Neural crest cell (in vitro differentiated cells): ENCODE results near the gene GPR155. TPM values are rescaled to one million over a fixed set of nuclear protein-coding genes. Genes with fewer than 3 reads are reported as not detected.

Source experiments
- DNase-seq: peaks from one replicate; pipeline ENCODE4 v3.0.0; 2021; ENCODE audit warnings: low read depth, mixed read lengths, low spot score
- H3K27ac Mint-ChIP-seq: one replicate; pipeline ENCODE4 v1.8.0; 2021; ENCODE audit warnings: mild to moderate bottlenecking, mixed read lengths; ENCODE audit not compliant: unreplicated experiment
- H3K27me3 Mint-ChIP-seq: 2 replicates; pipeline ENCODE4 v1.8.0; 2021; ENCODE audit warnings: low read depth, mild to moderate bottlenecking, mixed read lengths
- H3K36me3 Mint-ChIP-seq: 2 replicates; pipeline ENCODE4 v1.8.0; 2021; ENCODE audit warnings: low read depth, mild to moderate bottlenecking, mixed read lengths
- H3K4me1 Mint-ChIP-seq: 2 replicates; pipeline ENCODE4 v1.8.0; 2021; ENCODE audit warnings: mixed read lengths
- H3K4me3 Mint-ChIP-seq: one replicate; pipeline ENCODE4 v1.8.0; 2021; ENCODE audit warnings: mild to moderate bottlenecking, mixed read lengths
- H3K9me3 Mint-ChIP-seq: 2 replicates; pipeline ENCODE4 v1.8.0; 2021; ENCODE audit warnings: mixed read lengths
- CTCF ChIP-seq: fragments of 200-600 bp; sonication (generic); conservative IDR thresholded peaks from 2 replicates; pipeline ENCODE4 v1.5.0; 2021; ENCODE audit warnings: antibody characterized with exemption, mild to moderate bottlenecking
- total RNA-seq: library from RNA; stranded (reverse); gene quantifications from 2 replicates; pipeline ENCODE4 v1.2.1, GENCODE V29; 2021

The GPR155 gene
- total RNA-seq, 1 donor from 2014 or later, result 1.7 TPM

- Mint-ChIP-seq H3K36me3 (no peaks in the 10 kb centered on the region), H3K4me1 (no peaks in the 10 kb centered on the region), H3K27me3 (no peaks in the 10 kb centered on the region), H3K4me3 (no peak overlapping the region), H3K9me3 (no peaks in the 10 kb centered on the region), H3K27ac (no peak overlapping the region)
- no peak for DNase-seq
- no peak for TF ChIP-seq CTCF
These were observed 42.1 kb downstream of the GPR155 start for GRCh38 chr2:174444761-174445160.

GRCh38 chr2:174442546-174443510, 44.0 kb downstream of the GPR155 start:
- Mint-ChIP-seq H3K9me3 (no peaks in the 10 kb centered on the region), H3K36me3 (no peaks in the 10 kb centered on the region), H3K27ac (no peak overlapping the region), H3K4me3 (no peak overlapping the region), H3K4me1 (no peaks in the 10 kb centered on the region), H3K27me3 (no peaks in the 10 kb centered on the region)
- TF ChIP-seq CTCF, result no peak
- DNase-seq, result no peak

GRCh38 chr2:174439950-174440349, 46.9 kb downstream of the GPR155 start:
- TF ChIP-seq CTCF, result no peak
- H3K4me1 Mint-ChIP-seq, result no peaks in the 10 kb centered on the region
- no peak for DNase-seq
- H3K27ac Mint-ChIP-seq, result no peak overlapping the region
- H3K4me3 Mint-ChIP-seq, result no peak overlapping the region
- no peaks in the 10 kb centered on the region for H3K9me3 Mint-ChIP-seq
- H3K27me3 Mint-ChIP-seq, result no peaks in the 10 kb centered on the region
- peaks cover 2% of the 10 kb centered on the region for H3K36me3 Mint-ChIP-seq

GRCh38 chr2:174439323-174439722, 47.5 kb downstream of the GPR155 start:
- Mint-ChIP-seq H3K27me3 (no peaks in the 10 kb centered on the region), H3K27ac (no peak overlapping the region), H3K9me3 (no peaks in the 10 kb centered on the region), H3K4me3 (no peak overlapping the region), H3K36me3 (peaks cover 2% of the 10 kb centered on the region), H3K4me1 (no peaks in the 10 kb centered on the region)
- DNase-seq, result no peak
- no peak for TF ChIP-seq CTCF

DNA sequence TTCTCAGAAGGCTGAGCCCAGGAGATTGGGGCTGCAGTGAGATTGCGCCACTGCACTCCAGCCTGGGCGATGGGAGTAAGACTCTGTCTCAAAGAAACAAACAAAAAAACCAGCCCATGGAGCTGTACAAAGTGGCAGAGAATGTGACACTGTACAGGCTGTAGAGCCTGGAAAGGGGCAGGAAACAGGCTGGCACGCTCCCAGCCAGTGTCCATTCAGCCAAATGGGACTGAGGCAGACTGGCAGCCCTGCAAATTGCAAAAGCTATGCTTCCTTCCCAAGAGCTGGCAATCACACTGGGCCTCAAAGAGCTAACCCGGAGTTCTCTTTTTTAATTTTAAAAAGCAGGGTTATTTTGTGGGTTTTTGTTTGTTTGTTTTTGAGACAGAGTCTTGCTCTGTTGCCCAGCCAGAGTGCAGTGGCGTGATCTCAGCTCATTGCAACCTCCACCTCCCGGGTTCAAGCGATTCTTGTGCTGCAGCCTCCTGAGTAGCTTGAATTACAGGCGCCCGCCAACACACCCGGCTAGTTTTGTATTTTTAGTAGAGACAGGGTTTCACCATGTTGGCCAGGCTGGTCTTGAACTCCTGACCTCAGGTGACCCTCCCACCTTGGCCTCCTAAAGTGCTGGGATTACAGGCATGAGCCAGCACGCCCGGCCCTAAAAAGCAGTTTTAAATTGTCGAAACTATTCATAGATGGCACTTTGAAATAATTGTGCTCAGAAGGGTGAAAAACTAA, 48.5 kb downstream of the GPR155 start:
- no peaks in the 10 kb centered on the region for H3K4me1 Mint-ChIP-seq
- no peak overlapping the region for H3K27ac Mint-ChIP-seq
- H3K9me3 Mint-ChIP-seq, result no peaks in the 10 kb centered on the region
- peaks cover 4% of the 10 kb centered on the region for H3K36me3 Mint-ChIP-seq
- H3K4me3 Mint-ChIP-seq, result no peak overlapping the region
- no peak for DNase-seq
- TF ChIP-seq CTCF, result no peak
- H3K27me3 Mint-ChIP-seq, result no peaks in the 10 kb centered on the region
